NOMO-1 treated with DMSO at 0.1 percent for 48 hours (cell line): Measurements from ENCODE around the gene GORASP1.

Experiments used
- DNase-seq: peaks from one replicate; lab custom pipeline; 2025; ENCODE audit not compliant: unreplicated experiment; lab: John Stamatoyannopoulos, UW

The GORASP1 gene

GRCh38 chr3:39107388-39108199 lies at the start of gene GORASP1, which contains the start of gene TTC21A:
TSS of gene GORASP1 (minus strand) at chr3:39107627. CDS start at chr3:39107541, 86 bp downstream.
TSS of gene TTC21A (plus strand) at chr3:39107680. CDS start at chr3:39107838, 158 bp downstream.
- DNase-seq = peak; percentile 68

- no peak for DNase-seq
Measured at GRCh38 chr3:39156421-39156820, 49.0 kb upstream of the GORASP1 start.

GRCh38 chr3:39154280-39155021 lies 47.0 kb upstream of the GORASP1 start:
- DNase-seq = no peak

GRCh38 chr3:39153977-39154279 lies 46.5 kb upstream of the GORASP1 start:
- no peak for DNase-seq

GRCh38 chr3:39150803-39151631 lies 43.6 kb upstream of the GORASP1 start:
- no peak for DNase-seq

GRCh38 chr3:39150148-39150802 lies 42.8 kb upstream of the GORASP1 start:
- DNase-seq = no peak

- DNase-seq = no peak
Measured at GRCh38 chr3:39149498-39150147, 42.2 kb upstream of the GORASP1 start.

- DNase-seq = no peak
Measured at GRCh38 chr3:39149059-39149455, 41.6 kb upstream of the GORASP1 start.

GRCh38 chr3:39148435-39149058 lies 41.1 kb upstream of the GORASP1 start:
- DNase-seq = peak; percentile 24

- DNase-seq = peak; percentile 38
Measured at GRCh38 chr3:39147711-39148434, 40.4 kb upstream of the GORASP1 start.

- peak; percentile 72 for DNase-seq
Measured at GRCh38 chr3:39146611-39147591, 39.5 kb upstream of the GORASP1 start.

GRCh38 chr3:39146083-39146501 lies 38.7 kb upstream of the GORASP1 start:
- DNase-seq = peak; percentile 42

GRCh38 chr3:39144748-39145380 lies 37.4 kb upstream of the GORASP1 start:
- DNase-seq = no peak

GRCh38 chr3:39144095-39144747 lies 36.8 kb upstream of the GORASP1 start:
- DNase-seq = no peak

- no peak for DNase-seq
Measured at GRCh38 chr3:39143051-39143885, 35.8 kb upstream of the GORASP1 start.

- DNase-seq = no peak
Measured at GRCh38 chr3:39142067-39142466, 34.6 kb upstream of the GORASP1 start.
